ENCODE measurements around the gene ANKRD12.
A peak's percentile ranks its signal among the peaks of the same experiment; 100 is the strongest.

- TF ChIP-seq CTCF (IDR thresholded peaks at IDR 0.05) (peak in 1 of 6 experiments; percentile 20), POLR2A (IDR thresholded peaks at IDR 0.05) (no peak)
Observed at GRCh38 chr18:9103376-9103873, 33.2 kb upstream of the ANKRD12 start.

All from Peyer's patch (tissue), 4 donors.